ENCODE measurements around the gene APOM.

Gene APOM

GRCh38 chr6:31689249-31690110 is 33.8 kb downstream of the APOM start:
- FAIRE-seq (peak; percentile 57), DNase-seq (ENCODE audit: insufficient read length, low spot score) (no peak)
- no peak for TF ChIP-seq PAX5 (IDR thresholded peaks at IDR 0.05; ENCODE audit: insufficient read depth, low read length, severe bottlenecking)
- TF ChIP-seq TAF1 (IDR thresholded peaks at IDR 0.05; ENCODE audit: low read depth, low read length), result no peak
- TF ChIP-seq POU2F2 (IDR thresholded peaks at IDR 0.05; ENCODE audit: low read depth, low read length), result no peak
- no peak for TF ChIP-seq POLR2AphosphoS5 (IDR thresholded peaks at IDR 0.05; ENCODE audit: low read depth, low read length)
- TF ChIP-seq SPI1 (IDR thresholded peaks at IDR 0.05; ENCODE audit: low read depth, low read length), result no peak
- TF ChIP-seq POLR2A (IDR thresholded peaks at IDR 0.05; ENCODE audit: low read depth, low read length), result no peak

DNA sequence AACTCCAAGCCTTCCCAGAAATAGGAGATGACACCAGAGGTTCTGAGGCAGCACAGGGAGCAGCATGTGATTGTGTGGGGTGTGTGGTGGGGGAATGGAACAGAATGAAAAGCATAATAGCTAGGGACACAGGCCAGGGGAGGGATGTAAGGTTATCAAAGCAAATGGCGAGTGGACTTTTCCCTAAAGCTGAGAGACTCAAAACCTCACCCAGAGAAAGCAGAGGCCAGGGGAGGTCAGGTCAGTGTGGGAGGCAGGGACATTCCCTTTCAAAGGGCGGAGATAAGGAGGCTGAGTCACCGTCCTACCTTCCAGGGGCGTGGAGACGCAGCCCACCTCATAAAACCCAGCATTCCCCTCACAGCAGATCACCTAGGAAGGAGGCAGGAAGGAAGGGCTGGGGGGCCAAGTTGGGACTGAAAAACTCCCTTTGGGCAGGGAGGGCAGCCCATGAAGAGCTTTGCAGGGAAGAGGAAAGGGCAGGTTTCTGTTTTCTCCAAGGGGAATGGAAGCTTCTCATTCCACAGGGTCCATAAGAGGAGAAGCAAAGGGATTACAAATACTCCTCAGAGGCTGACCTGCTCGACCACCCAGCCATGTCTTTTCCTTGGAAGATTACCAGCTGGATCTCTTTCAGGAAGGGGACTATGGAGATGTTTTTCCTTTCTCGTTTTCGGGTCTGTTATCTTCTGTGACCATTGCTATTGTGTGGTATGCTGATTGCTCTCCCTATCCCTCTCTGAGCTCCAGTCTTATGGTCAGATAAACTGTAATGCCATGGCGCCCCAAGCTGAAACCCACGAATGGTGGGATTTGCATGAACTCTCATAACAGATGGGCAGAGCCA is 34.8 kb downstream of the APOM start:
- DNase-seq (ENCODE audit: insufficient read length, low spot score) (no peak), FAIRE-seq (no peak)
- TF ChIP-seq POLR2AphosphoS5 (IDR thresholded peaks at IDR 0.05; ENCODE audit: low read depth, low read length) (no peak), PAX5 (IDR thresholded peaks at IDR 0.05; ENCODE audit: insufficient read depth, low read length, severe bottlenecking) (no peak), POU2F2 (IDR thresholded peaks at IDR 0.05; ENCODE audit: low read depth, low read length) (no peak), SPI1 (IDR thresholded peaks at IDR 0.05; ENCODE audit: low read depth, low read length) (no peak), TAF1 (IDR thresholded peaks at IDR 0.05; ENCODE audit: low read depth, low read length) (no peak), POLR2A (IDR thresholded peaks at IDR 0.05; ENCODE audit: low read depth, low read length) (no peak)

DNA sequence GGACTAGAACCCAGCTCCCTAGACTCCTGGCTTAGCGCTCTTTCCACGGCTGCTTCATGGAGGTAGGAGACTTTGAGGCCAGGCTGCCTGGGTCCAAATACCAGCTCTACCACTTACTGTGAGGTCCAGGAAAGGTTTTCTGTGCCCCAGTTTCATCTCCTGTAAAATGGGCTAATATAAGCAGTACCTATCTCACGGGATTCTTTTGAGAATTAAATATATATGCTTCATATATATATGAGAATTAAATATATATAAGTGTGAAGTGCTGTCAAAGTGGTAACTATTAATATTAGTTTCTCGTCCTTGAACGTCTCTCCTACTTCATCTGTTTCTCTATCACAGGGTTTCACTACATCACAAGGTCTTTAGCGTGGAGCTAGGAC is 35.4 kb downstream of the APOM start:
- FAIRE-seq, result no peak
- no peak for DNase-seq (ENCODE audit: insufficient read length, low spot score)
- TF ChIP-seq PAX5 (IDR thresholded peaks at IDR 0.05; ENCODE audit: insufficient read depth, low read length, severe bottlenecking), result no peak
- no peak for TF ChIP-seq SPI1 (IDR thresholded peaks at IDR 0.05; ENCODE audit: low read depth, low read length)
- no peak for TF ChIP-seq POLR2AphosphoS5 (IDR thresholded peaks at IDR 0.05; ENCODE audit: low read depth, low read length)
- TF ChIP-seq POLR2A (IDR thresholded peaks at IDR 0.05; ENCODE audit: low read depth, low read length), result no peak
- no peak for TF ChIP-seq POU2F2 (IDR thresholded peaks at IDR 0.05; ENCODE audit: low read depth, low read length)
- TF ChIP-seq TAF1 (IDR thresholded peaks at IDR 0.05; ENCODE audit: low read depth, low read length), result no peak

GRCh38 chr6:31691564-31692108 is 35.9 kb downstream of the APOM start:
- DNase-seq (ENCODE audit: insufficient read length, low spot score) (no peak), FAIRE-seq (no peak)
- no peak for TF ChIP-seq TAF1 (IDR thresholded peaks at IDR 0.05; ENCODE audit: low read depth, low read length)
- TF ChIP-seq POU2F2 (IDR thresholded peaks at IDR 0.05; ENCODE audit: low read depth, low read length), result no peak
- no peak for TF ChIP-seq POLR2A (IDR thresholded peaks at IDR 0.05; ENCODE audit: low read depth, low read length)
- TF ChIP-seq SPI1 (IDR thresholded peaks at IDR 0.05; ENCODE audit: low read depth, low read length), result no peak
- no peak for TF ChIP-seq POLR2AphosphoS5 (IDR thresholded peaks at IDR 0.05; ENCODE audit: low read depth, low read length)
- TF ChIP-seq PAX5 (IDR thresholded peaks at IDR 0.05; ENCODE audit: insufficient read depth, low read length, severe bottlenecking), result no peak

DNA sequence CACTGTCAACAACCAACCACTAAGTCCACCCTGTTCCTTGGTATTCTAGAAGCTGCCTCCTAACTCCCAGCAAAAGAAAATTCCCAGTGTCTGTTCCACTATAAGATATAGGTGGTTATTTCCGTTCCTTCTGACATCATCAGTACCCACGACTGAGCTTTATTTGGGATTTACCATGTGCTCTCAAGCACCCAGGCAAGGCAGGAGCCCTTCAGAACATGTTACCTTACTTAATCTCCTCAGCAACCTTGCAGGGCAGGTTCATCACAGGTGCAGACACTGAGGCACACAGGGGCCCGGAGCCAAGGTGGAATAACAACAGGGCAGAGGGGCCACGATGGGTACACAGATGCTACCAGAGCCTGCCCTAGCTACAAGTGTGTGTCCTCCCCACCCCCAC is 36.7 kb downstream of the APOM start:
- no peak for TF ChIP-seq POLR2A (IDR thresholded peaks at IDR 0.05; ENCODE audit: low read depth, low read length)
- no peak for TF ChIP-seq TAF1 (IDR thresholded peaks at IDR 0.05; ENCODE audit: low read depth, low read length)
- no peak for TF ChIP-seq POU2F2 (IDR thresholded peaks at IDR 0.05; ENCODE audit: low read depth, low read length)
- no peak for TF ChIP-seq POLR2AphosphoS5 (IDR thresholded peaks at IDR 0.05; ENCODE audit: low read depth, low read length)
- TF ChIP-seq SPI1 (IDR thresholded peaks at IDR 0.05; ENCODE audit: low read depth, low read length), result no peak
- no peak for TF ChIP-seq PAX5 (IDR thresholded peaks at IDR 0.05; ENCODE audit: insufficient read depth, low read length, severe bottlenecking)
- FAIRE-seq (no peak), DNase-seq (ENCODE audit: insufficient read length, low spot score) (no peak)

GRCh38 chr6:31692886-31693285 is 37.2 kb downstream of the APOM start:
- FAIRE-seq (no peak), DNase-seq (ENCODE audit: insufficient read length, low spot score) (no peak)

GRCh38 chr6:31693535-31693934 is 37.8 kb downstream of the APOM start:
- FAIRE-seq, result no peak
- TF ChIP-seq PAX5 (IDR thresholded peaks at IDR 0.05; ENCODE audit: insufficient read depth, low read length, severe bottlenecking) (no peak), POLR2A (IDR thresholded peaks at IDR 0.05; ENCODE audit: low read depth, low read length) (no peak), POLR2AphosphoS5 (IDR thresholded peaks at IDR 0.05; ENCODE audit: low read depth, low read length) (no peak), SPI1 (IDR thresholded peaks at IDR 0.05; ENCODE audit: low read depth, low read length) (no peak), POU2F2 (IDR thresholded peaks at IDR 0.05; ENCODE audit: low read depth, low read length) (no peak), TAF1 (IDR thresholded peaks at IDR 0.05; ENCODE audit: low read depth, low read length) (no peak)
- no peak for DNase-seq (ENCODE audit: insufficient read length, low spot score)

More at GRCh38 chr6:31692886-31693285, 37.2 kb downstream of the APOM start:
- TF ChIP-seq POLR2A (IDR thresholded peaks at IDR 0.05; ENCODE audit: low read depth, low read length), result no peak
- TF ChIP-seq POLR2AphosphoS5 (IDR thresholded peaks at IDR 0.05; ENCODE audit: low read depth, low read length), result no peak
- TF ChIP-seq TAF1 (IDR thresholded peaks at IDR 0.05; ENCODE audit: low read depth, low read length), result no peak
- no peak for TF ChIP-seq POU2F2 (IDR thresholded peaks at IDR 0.05; ENCODE audit: low read depth, low read length)
- TF ChIP-seq PAX5 (IDR thresholded peaks at IDR 0.05; ENCODE audit: insufficient read depth, low read length, severe bottlenecking), result no peak
- TF ChIP-seq SPI1 (IDR thresholded peaks at IDR 0.05; ENCODE audit: low read depth, low read length), result no peak

DNA sequence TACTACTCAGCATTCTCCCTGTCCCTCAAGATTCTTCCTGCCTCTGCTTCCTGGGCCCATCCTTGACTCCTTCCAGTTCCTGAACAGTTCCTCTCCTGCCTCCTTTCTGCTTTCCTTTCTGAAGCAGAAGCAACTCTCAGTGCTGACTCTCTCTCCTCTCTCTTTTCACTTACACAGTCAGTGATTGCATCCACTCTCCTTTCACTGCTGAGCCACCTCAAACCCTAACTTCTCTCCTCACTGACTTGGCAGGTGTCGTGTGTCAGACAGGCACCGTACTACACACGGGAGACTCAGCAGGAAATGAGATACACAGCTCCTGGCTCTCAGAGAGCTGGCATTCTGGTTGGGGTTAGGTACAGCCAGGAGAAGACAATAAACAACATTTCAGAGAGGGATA is 41.9 kb downstream of the APOM start:
- no peak for FAIRE-seq
- TF ChIP-seq POLR2AphosphoS5 (IDR thresholded peaks at IDR 0.05; ENCODE audit: low read depth, low read length) (no peak), POU2F2 (IDR thresholded peaks at IDR 0.05; ENCODE audit: low read depth, low read length) (no peak), POLR2A (IDR thresholded peaks at IDR 0.05; ENCODE audit: low read depth, low read length) (no peak), TAF1 (IDR thresholded peaks at IDR 0.05; ENCODE audit: low read depth, low read length) (no peak), PAX5 (IDR thresholded peaks at IDR 0.05; ENCODE audit: insufficient read depth, low read length, severe bottlenecking) (no peak), SPI1 (IDR thresholded peaks at IDR 0.05; ENCODE audit: low read depth, low read length) (no peak)
- no peak for DNase-seq (ENCODE audit: insufficient read length, low spot score)

Measured in GM12891 (cell line).